CD4-positive, alpha-beta T cell treated with Interleukin-6 for 4 hours (primary cell): ENCODE data around the gene KCTD1.

Experiments
- DNase-seq: peaks from one replicate; pipeline ENCODE4 v3.0.0-alpha.2; 2020; ENCODE audit warnings: mixed read lengths

KCTD1 gene

GRCh38 chr18:26479681-26480079 lies 68.7 kb downstream of the KCTD1 start:
- no peak for DNase-seq

DNA sequence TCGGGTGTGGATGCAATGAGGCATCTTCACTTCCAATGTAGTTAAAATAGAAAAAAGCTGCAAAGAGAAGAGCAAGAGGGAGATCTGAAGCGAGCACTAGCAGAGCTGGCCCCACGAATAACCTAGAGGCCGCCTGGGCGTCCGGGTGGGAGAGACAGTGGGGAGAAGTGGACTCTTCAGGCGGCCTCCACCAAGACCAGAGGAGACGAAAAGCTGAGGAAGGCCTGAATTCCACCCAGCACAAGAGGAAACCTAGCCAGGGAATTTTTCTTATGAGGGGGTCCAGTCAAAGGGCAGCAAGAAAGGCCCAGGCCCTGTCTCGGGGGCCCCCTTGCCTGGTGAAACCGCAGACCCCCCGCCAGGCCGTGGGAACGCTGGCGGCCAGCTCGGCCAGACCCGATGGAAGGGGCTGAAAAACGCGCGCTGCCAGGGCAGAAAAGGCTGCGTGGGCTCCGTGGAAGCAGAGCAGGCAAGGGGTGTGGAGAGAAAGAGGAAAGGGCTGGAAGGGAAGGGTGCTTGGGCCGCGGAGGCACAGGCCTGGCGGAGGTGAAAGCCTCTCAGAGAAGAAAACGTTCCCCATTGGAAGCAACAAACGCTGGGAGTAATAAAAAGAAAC lies 69.2 kb downstream of the KCTD1 start:
- no peak for DNase-seq

- DNase-seq: no peak
These were observed 70.4 kb downstream of the KCTD1 start for GRCh38 chr18:26477828-26478466.

DNA sequence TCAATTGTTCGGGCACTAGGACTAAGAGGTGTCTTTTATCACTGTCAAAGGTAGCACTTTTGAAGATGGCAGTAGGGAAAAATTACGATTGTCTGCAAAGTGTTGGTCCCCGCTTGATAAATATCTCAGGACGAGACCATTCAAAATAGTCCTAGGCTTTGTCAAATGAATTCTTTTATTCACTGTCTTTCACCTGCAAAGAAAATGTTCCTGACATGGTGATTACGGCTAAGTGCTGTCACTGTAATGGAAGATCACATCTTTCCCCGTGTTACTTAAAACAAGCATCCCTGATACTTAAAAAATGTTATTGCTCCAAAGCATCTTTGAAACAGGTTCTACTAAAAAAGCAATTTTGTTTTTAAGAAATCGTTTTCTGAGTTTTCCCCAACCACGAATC lies 71.7 kb downstream of the KCTD1 start:
- DNase-seq: no peak

DNA sequence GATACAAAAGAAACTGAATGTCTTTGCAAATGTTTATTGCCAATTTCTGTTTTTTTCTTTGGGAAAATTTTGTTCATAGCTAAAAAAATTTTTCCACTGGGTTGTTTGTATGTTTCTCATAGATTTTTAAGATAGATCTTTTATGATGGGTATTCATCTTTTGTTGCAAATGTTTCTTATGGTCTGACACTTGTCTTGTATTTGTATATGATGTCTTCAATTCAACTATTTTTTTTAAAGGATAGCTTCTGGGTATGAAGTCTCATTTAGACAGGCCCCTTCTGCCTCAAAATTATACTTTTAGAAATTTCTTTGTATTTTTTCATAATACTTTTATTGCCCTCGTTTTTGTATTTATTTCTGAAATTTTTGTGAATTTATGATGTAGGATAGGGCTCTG lies 73.8 kb downstream of the KCTD1 start:
- DNase-seq: no peak

GRCh38 chr18:26473672-26474071 lies 74.7 kb downstream of the KCTD1 start:
- DNase-seq: no peak

DNA sequence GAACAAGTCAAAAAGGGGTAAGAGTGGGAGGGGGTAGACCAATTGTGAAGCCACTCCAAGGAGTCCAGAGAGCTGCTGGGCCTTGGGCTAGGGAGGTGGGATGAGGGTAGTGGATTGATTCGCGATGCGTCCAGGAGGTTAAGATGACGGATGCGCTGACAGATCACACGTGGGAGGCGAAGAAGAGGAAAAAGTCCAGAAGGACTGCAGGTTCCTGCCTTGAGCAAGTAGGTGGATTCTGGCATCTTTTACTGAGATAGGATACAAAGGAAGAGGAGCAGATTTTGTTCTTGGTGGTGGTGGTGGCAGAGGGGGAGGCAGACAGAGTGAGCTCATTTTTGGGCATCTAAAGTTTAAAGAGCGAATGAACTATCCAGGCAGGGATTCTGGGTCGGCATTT lies 76.5 kb downstream of the KCTD1 start:
- DNase-seq: no peak

DNA sequence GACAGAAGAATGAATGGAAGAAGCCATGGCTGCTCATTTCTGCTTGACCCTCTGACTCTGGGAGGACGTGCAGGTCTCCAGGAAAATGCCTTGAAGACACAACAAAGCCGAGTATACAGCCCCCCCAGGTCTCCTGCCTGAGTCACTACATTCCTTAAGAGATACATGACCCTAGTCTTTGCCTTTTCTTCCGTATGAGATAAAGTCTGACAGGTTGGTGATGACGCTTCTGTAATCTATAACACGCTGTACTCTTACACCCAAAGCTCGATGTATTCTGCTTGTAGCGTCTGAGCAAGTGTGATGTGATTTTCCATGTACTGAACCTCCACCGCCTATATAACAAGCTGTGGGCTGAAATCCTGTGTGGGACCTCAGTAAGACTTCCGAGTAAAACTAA lies 77.3 kb downstream of the KCTD1 start:
- DNase-seq: no peak

- DNase-seq: no peak
These were observed 78.2 kb downstream of the KCTD1 start for GRCh38 chr18:26470011-26470637.

DNA sequence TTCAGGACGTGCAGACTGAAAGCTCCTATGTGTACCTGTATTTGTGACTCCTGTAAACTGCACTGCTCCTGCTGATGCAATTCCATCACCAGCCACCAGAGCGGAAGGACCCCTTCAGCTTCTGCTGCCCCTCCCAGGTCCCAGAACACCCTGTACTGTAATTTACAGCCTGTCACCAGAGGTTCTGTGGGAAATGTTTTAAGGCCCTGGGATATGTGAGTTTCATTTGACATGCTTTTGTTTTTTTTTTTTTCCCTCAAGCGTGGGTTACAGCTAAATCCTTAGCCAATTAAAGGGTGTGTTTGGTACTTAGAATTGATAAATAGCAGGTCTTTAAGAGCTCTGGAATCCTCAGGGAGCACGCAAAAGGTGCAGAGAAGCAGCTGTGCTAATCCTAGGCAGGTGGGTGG lies 79.4 kb downstream of the KCTD1 start:
- no peak for DNase-seq

- DNase-seq: no peak
These were observed 82.3 kb downstream of the KCTD1 start for GRCh38 chr18:26466026-26466425.

GRCh38 chr18:26465431-26465830 lies 82.9 kb downstream of the KCTD1 start:
- no peak for DNase-seq

- no peak for DNase-seq
These were observed 84.0 kb downstream of the KCTD1 start for GRCh38 chr18:26464128-26465011.

- no peak for DNase-seq
These were observed 86.0 kb downstream of the KCTD1 start for GRCh38 chr18:26462355-26462754.

GRCh38 chr18:26461405-26461804 lies 86.9 kb downstream of the KCTD1 start:
- no peak for DNase-seq

GRCh38 chr18:26460449-26461091 lies 87.8 kb downstream of the KCTD1 start:
- DNase-seq: no peak

DNA sequence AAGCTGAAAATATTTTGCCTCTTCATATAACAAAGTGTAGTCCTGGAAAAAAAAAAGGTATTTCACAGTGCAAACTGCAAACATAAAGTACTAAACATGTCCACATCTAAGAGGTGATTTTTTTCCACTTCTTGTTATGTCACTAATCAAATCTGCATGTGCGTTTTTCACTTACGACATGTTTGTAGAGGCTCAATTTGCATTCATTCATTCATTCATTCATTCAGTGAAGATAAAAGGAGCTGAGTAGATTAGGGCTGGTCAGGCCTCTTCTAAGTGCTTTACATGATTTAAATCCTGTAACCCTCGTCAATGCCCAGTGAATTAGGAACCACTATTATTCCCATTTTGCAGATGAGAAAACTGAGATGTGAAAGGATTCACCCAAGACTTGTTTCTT lies 88.5 kb downstream of the KCTD1 start:
- no peak for DNase-seq

DNA sequence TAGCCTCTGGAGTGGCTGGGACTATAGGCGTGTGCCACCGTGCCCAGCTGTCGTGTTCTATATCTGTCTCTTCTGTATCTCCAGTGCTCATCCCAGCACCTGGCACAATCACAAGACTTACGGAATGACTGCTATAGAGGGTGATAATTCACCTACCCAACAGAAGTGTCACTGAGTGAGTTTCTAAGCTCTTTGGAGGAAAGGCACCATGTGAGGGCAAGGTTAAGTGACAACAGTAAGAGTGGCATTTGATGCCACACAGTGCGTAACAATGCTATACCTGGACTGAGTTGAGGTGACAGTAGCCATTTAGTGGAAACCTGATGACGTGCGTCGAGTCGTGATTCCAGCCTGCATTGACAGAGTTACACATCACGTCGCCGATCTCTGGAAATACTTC lies 89.0 kb downstream of the KCTD1 start:
- no peak for DNase-seq

DNA sequence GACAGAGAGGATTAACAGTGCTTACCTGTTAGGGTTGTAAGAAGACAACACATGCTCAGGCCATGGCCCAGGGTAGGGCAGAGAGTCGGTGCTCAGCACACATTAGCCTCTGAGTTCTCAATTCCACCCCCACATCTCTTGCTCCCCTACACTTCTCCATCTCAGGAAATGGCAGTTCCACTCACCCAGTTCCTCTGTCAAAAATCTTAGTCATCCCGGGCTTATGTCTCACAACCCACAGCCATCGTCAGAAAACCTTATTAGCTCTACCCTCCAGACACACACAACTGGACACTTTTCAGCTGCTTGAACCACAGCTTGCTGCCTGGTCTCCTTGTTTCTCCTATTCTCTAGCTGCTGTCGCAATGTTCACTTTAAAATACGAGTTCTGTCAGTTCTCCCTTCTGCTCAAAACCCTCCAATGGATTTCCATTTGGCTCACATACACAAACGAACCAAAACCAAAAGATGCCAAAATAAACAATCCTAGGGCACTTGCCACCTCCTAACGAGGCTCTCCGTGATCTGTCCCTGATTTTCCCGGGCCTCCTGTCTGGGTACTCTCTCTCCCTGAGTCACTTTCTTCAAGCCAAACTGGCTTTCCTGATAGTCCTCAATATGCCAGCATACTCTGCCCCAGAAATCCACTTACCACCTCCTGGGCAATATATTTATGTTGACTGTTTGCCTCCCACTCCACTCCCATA lies 89.7 kb downstream of the KCTD1 start:
- DNase-seq: no peak

GRCh38 chr18:26457611-26458353 lies 90.6 kb downstream of the KCTD1 start:
- no peak for DNase-seq

DNA sequence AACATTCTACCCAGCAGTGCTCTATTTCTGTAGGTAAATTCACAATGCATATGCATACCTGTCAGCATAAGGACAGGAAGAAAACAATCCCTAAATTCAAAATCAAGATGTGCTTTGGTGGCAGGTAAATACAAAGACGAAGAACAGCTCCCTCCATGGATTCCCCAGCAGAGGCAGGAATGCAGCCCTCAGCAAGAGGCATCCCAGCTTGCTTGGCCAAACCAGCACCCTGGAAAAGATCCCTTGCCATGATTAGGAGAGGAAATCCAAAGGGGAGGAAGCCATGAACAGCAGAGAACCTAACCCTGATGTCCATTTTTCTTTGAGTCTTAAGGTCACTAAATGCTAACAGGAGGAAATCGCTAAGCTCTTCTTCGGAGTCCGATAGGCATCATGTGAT lies 91.2 kb downstream of the KCTD1 start:
- DNase-seq: no peak

DNA sequence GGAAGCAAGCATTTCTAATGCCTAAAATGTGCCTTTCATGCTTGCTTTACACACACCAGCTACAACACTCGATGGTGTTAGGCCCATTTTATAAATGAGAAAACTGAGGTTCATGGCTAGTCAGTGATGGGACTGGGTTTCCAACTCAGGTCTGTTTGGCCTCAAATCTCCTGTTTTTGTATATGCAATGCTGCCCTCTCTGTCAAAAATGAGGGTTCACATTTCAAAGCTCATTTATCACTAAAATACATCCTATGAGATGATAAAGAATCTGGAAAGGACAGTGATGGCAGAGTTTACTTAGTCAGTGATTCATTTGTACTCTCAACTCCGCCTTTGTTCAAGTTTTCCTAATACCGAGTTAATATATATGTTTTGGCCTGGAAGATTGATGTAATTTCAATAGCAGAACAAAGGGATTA lies 92.3 kb downstream of the KCTD1 start:
- no peak for DNase-seq
